Measurements from ENCODE around the gene AGFG1. TPM values are rescaled to one million over a fixed set of nuclear protein-coding genes. Genes with fewer than 3 reads are reported as not detected.

The AGFG1 gene
- total RNA-seq, 4 donors from 2014 or later: 85.7 to 265 (median 186) TPM

GRCh38 chr2:227477291-227477690, 5.3 kb downstream of the AGFG1 start:
- ATAC-seq (ENCODE audit: low FRiP score): no peak
- no peak for DNase-seq (ENCODE audit: low spot score)
- no peak for TF ChIP-seq CTCF (IDR thresholded peaks at IDR 0.05)

- TF ChIP-seq CTCF (IDR thresholded peaks at IDR 0.05): no peak
- DNase-seq (ENCODE audit: low spot score): no peak
- peak; percentile 88 for ATAC-seq (ENCODE audit: low FRiP score)
These were observed 8.0 kb downstream of the AGFG1 start for GRCh38 chr2:227479865-227480475.

GRCh38 chr2:227480528-227480927, 8.6 kb downstream of the AGFG1 start:
- ATAC-seq (ENCODE audit: low FRiP score): peak; percentile 13

GRCh38 chr2:227482638-227483340, 10.8 kb downstream of the AGFG1 start:
- TF ChIP-seq CTCF (IDR thresholded peaks at IDR 0.05): no peak
- DNase-seq (ENCODE audit: low spot score) (no peak), ATAC-seq (ENCODE audit: low FRiP score) (no peak)

More at GRCh38 chr2:227480528-227480927, 8.6 kb downstream of the AGFG1 start:
- no peak for DNase-seq (ENCODE audit: low spot score)
- TF ChIP-seq CTCF (IDR thresholded peaks at IDR 0.05): no peak

GRCh38 chr2:227485429-227485828, 13.5 kb downstream of the AGFG1 start:
- DNase-seq (ENCODE audit: low spot score): no peak
- TF ChIP-seq CTCF (IDR thresholded peaks at IDR 0.05): no peak
- ATAC-seq (ENCODE audit: low FRiP score): no peak

GRCh38 chr2:227486688-227487087, 14.7 kb downstream of the AGFG1 start:
- DNase-seq (ENCODE audit: low spot score): no peak
- no peak for TF ChIP-seq CTCF (IDR thresholded peaks at IDR 0.05)
- no peak for ATAC-seq (ENCODE audit: low FRiP score)

GRCh38 chr2:227488045-227488444, 16.1 kb downstream of the AGFG1 start:
- DNase-seq (ENCODE audit: low spot score) (no peak), ATAC-seq (ENCODE audit: low FRiP score) (no peak)
- TF ChIP-seq CTCF (IDR thresholded peaks at IDR 0.05): no peak

Measured in omental fat pad (tissue), 4 donors.